A673 (cell line): Measurements from ENCODE around the gene AGBL4. TPM values are rescaled to one million over a fixed set of nuclear protein-coding genes. Genes with fewer than 3 reads are reported as not detected.

Experiments
- BruUV-seq: library from RNA; stranded (reverse); fragments of 400-500 nt; replicated peaks from 2 replicates; lab custom pipeline; 2021; lab: Mats Ljungman, UMichigan
- CTCF ChIA-PET: fragments of 300-600 bp; sonication (Branson Sonifier 250); formaldehyde crosslinking; loops from one replicate; lab custom pipeline; 2022; ENCODE audit warnings: antibody characterized with exemption; lab: Charles Lee
- POLR2A ChIA-PET: fragments of 300-600 bp; sonication (Branson Sonifier 250); formaldehyde crosslinking; loops from one replicate; lab custom pipeline; 2022; ENCODE audit warnings: antibody characterized with exemption; ENCODE audit not compliant: low non-redundant PET; lab: Charles Lee
- DNase-seq: peaks from one replicate; pipeline ENCODE4 v3.0.0-alpha.2; 2015; ENCODE audit warnings: low spot score
- H3K27ac ChIP-seq: fragments of 200-600 bp; sonication (generic); 2 replicates; pipeline ENCODE4 v1.5.1; 2016; ENCODE audit warnings: mixed run types, low read depth, mild to moderate bottlenecking, mixed read lengths, antibody characterized with exemption, low read length; ENCODE audit not compliant: poor library complexity, severe bottlenecking
- H3K27me3 ChIP-seq: fragments of 200-600 bp; sonication (generic); replicated peaks from 2 replicates; pipeline ENCODE4 v1.6.1; 2017; ENCODE audit warnings: mixed run types, low read depth, mild to moderate bottlenecking, mixed read lengths, antibody characterized with exemption, low read length; ENCODE audit not compliant: insufficient read depth, poor library complexity
- H3K36me3 ChIP-seq: fragments of 200-600 bp; sonication (generic); 2 replicates; pipeline ENCODE4 v1.6.1; 2016; ENCODE audit warnings: mixed run types, mild to moderate bottlenecking, mixed read lengths, antibody characterized with exemption, low read length; ENCODE audit not compliant: insufficient read depth, poor library complexity, severe bottlenecking
- H3K4me1 ChIP-seq: fragments of 200-600 bp; sonication (generic); 2 replicates; pipeline ENCODE4 v1.6.1; 2017; ENCODE audit warnings: mixed run types, mild to moderate bottlenecking, mixed read lengths, antibody characterized with exemption, low read length; ENCODE audit not compliant: insufficient read depth, poor library complexity, severe bottlenecking
- H3K4me3 ChIP-seq: fragments of 200-600 bp; sonication (generic); 2 replicates; pipeline ENCODE4 v1.5.1; 2016; ENCODE audit warnings: low read depth, mixed run types, mild to moderate bottlenecking, mixed read lengths, low read length; ENCODE audit not compliant: poor library complexity, severe bottlenecking
- H3K9me3 ChIP-seq: fragments of 200-600 bp; sonication (generic); 2 replicates; pipeline ENCODE4 v1.6.1; 2016; ENCODE audit warnings: mixed run types, low read depth, mild to moderate bottlenecking, mixed read lengths, antibody characterized with exemption, low read length; ENCODE audit not compliant: poor library complexity, severe bottlenecking
- EZH2 ChIP-seq: fragments of 200-600 bp; sonication (generic); IDR thresholded peaks from 2 replicates; pipeline ENCODE4 v1.6.1; 2017; ENCODE audit warnings: borderline replicate concordance, low read depth, mild to moderate bottlenecking, mixed read lengths, antibody characterized with exemption, low read length; ENCODE audit not compliant: poor library complexity, severe bottlenecking
- intact Hi-C: fragments of 100-400 bp; cut with micrococcal nuclease; formaldehyde crosslinking; loops from one replicate; pipeline ENCODE4 v1.10.0; 2022; ENCODE audit not compliant: unreplicated experiment
- total RNA-seq: library from RNA; stranded (reverse); gene quantifications from 2 replicates; pipeline ENCODE4 v1.2.3, GENCODE V29; 2021
- TF ChIP-seq, protein P1 (sequence below): fragments of 300-800, 200-600 bp; sonication (generic); conservative IDR thresholded peaks from 2 replicates; pipeline ENCODE4 v1.5.1; 2017; ENCODE audit warnings: low read depth, mild to moderate bottlenecking, antibody characterized with exemption, low read length, moderate library complexity, mixed read lengths

AGBL4 gene
- total RNA-seq, 1 experiment from 2014 or later = 0.32 TPM

DNA sequence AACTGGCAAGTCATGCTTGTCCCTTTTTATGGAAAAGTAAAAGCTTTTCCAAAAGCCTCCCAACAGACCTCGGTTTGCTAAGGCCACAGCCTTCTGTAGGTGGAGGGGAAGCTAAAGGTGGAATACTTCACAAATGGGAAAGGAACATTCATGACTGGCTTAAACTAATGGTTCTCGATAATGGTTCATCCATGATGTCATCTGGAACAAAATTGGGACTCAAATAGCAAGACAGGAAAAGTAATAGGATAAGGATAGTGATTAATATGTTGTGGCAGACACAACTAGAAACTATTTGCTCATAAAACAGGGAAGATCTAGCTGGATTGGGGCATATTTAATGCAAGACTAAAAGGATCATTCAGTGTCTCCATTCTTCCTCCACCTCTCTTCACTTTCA is 1535.0 kb downstream of the AGBL4 start:
- POLR2A ChIA-PET = no interaction called here
- Histone ChIP-seq H3K27me3 (no peaks in the 10 kb centered on the region), H3K4me3 (no peak overlapping the region), H3K27ac (no peak overlapping the region), H3K4me1 (peaks cover under 1% of the 10 kb centered on the region), H3K9me3 (no peaks in the 10 kb centered on the region), H3K36me3 (no peaks in the 10 kb centered on the region)
- BruUV-seq = no TSS peak
- no peak for DNase-seq
- CTCF ChIA-PET = no interaction called here
- TF ChIP-seq, protein P1, sequence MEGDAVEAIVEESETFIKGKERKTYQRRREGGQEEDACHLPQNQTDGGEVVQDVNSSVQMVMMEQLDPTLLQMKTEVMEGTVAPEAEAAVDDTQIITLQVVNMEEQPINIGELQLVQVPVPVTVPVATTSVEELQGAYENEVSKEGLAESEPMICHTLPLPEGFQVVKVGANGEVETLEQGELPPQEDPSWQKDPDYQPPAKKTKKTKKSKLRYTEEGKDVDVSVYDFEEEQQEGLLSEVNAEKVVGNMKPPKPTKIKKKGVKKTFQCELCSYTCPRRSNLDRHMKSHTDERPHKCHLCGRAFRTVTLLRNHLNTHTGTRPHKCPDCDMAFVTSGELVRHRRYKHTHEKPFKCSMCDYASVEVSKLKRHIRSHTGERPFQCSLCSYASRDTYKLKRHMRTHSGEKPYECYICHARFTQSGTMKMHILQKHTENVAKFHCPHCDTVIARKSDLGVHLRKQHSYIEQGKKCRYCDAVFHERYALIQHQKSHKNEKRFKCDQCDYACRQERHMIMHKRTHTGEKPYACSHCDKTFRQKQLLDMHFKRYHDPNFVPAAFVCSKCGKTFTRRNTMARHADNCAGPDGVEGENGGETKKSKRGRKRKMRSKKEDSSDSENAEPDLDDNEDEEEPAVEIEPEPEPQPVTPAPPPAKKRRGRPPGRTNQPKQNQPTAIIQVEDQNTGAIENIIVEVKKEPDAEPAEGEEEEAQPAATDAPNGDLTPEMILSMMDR = no peak
- no peak for TF ChIP-seq EZH2
- intact Hi-C loops = no loop called here

Other genes with a start within 250 kb of the AGBL4 start
- gene ELAVL4, start 85.0 kb upstream of the AGBL4 start, total RNA-seq = not detected in 2 replicates